ENCODE results near the gene SH2B3. TPM values are rescaled to one million over a fixed set of nuclear protein-coding genes. Genes with fewer than 3 reads are reported as not detected.

SH2B3 gene
- total and polyA plus RNA-seq, 2 donors (not counting 3 experiments of a cell fraction or from before 2014, with no cell fraction given): 63.1 to 97.9 TPM

- no peaks in the 10 kb centered on the region for H4K20me1 ChIP-seq (replicated peaks; ENCODE audit: control insufficient read depth, extremely low read depth, insufficient read depth, low read length)
- FAIRE-seq (no peak), DNase-seq (ENCODE audit: low read depth, low spot score) (no peak)
- POLR2A ChIA-PET: interaction anchor here (0.6 kb wide), 1 partner anchor 88 kb away, joined by 5 read pairs; no protein-coding TSS in a partner anchor
- no peaks in the 10 kb centered on the region for H3K4me1 ChIP-seq (ENCODE audit: control insufficient read depth, extremely low read depth, insufficient read depth, low read length)
- dilution Hi-C loops (cut with MboI; ENCODE audit: extremely low pct_ligation_motif_present, low sequenced_read_pairs) (no loop called here), intact Hi-C loops (cut with micrococcal nuclease) (no loop called here)
- no peak overlapping the region for H2AFZ ChIP-seq (ENCODE audit: low read depth, low read length)
- peaks cover 0 to 7% of the 10 kb centered on the region in 2 experiments for H3K27me3 ChIP-seq (ENCODE audit: control insufficient read depth in 2 of 2, insufficient read depth in 2 of 2, low read length in 2 of 2)
- BruUV-seq (replicated peaks): no TSS peak
- H3K9me1 ChIP-seq (replicated peaks; ENCODE audit: control insufficient read depth, extremely low read depth, insufficient read depth, low read length): no peaks in the 10 kb centered on the region
- TF ChIP-seq POLR2AphosphoS5 (IDR thresholded peaks at IDR 0.05; ENCODE audit: insufficient read depth, low read depth, low read length) (no peak), GATA2 (IDR thresholded peaks at IDR 0.05; ENCODE audit: insufficient read depth, insufficient read length, low read depth, low read length) (no peak), EZH2 (IDR thresholded peaks at IDR 0.05; ENCODE audit: borderline replicate concordance, low read depth, low read length, severe bottlenecking) (no peak)
- no peak overlapping the region for H3K4me2 ChIP-seq (ENCODE audit: insufficient read depth, low read length)
- H3K9me3 ChIP-seq (replicated peaks; ENCODE audit: control insufficient read depth, insufficient read depth, low read length): no peaks in the 10 kb centered on the region
- no peak overlapping the region for H3K27ac ChIP-seq (ENCODE audit: insufficient read depth, low read depth, low read length)
- no peak overlapping the region for H3K4me3 ChIP-seq (replicated peaks in 1 of 3; ENCODE audit: insufficient read depth in 1 of 3, low read depth in 1 of 3, low read length in 3 of 3)
- no peak overlapping the region for H3K9ac ChIP-seq (replicated peaks; ENCODE audit: extremely low read depth, insufficient read depth, low read length)
- CTCF ChIA-PET: no interaction called here
- no peaks in the 10 kb centered on the region for H3K79me2 ChIP-seq (ENCODE audit: control insufficient read depth, insufficient read depth, low read length)
- H3K36me3 ChIP-seq (ENCODE audit: control insufficient read depth in 2 of 2, extremely low read depth in 1 of 2, insufficient read depth in 2 of 2, low read length in 2 of 2): no peaks in the 10 kb centered on the region
Measured at GRCh38 chr12:111379942-111380554, 25.7 kb upstream of the SH2B3 start.

- no peak for TF ChIP-seq GATA2 (IDR thresholded peaks at IDR 0.05; ENCODE audit: insufficient read depth, insufficient read length, low read depth, low read length)
- TF ChIP-seq POLR2A (IDR thresholded peaks at IDR 0.05; ENCODE audit: low read depth, low read length): no peak
- no peak overlapping the region for H3K27ac ChIP-seq (ENCODE audit: insufficient read depth, low read depth, low read length)
- H3K9me1 ChIP-seq (replicated peaks; ENCODE audit: control insufficient read depth, extremely low read depth, insufficient read depth, low read length): no peaks in the 10 kb centered on the region
- no peaks in the 10 kb centered on the region for H3K4me1 ChIP-seq (ENCODE audit: control insufficient read depth, extremely low read depth, insufficient read depth, low read length)
- no peaks in the 10 kb centered on the region for H3K79me2 ChIP-seq (ENCODE audit: control insufficient read depth, insufficient read depth, low read length)
- POLR2A ChIA-PET: no interaction called here
- H3K27me3 ChIP-seq (ENCODE audit: control insufficient read depth in 2 of 2, insufficient read depth in 2 of 2, low read length in 2 of 2): peaks cover 0 to 7% of the 10 kb centered on the region in 2 experiments
- DNase-seq (ENCODE audit: low read depth, low spot score): no peak
- no peak overlapping the region for H3K4me3 ChIP-seq (replicated peaks in 1 of 3; ENCODE audit: insufficient read depth in 1 of 3, low read depth in 1 of 3, low read length in 3 of 3)
- H3K9ac ChIP-seq (replicated peaks; ENCODE audit: extremely low read depth, insufficient read depth, low read length): no peak overlapping the region
- dilution Hi-C loops (cut with MboI; ENCODE audit: extremely low pct_ligation_motif_present, low sequenced_read_pairs): no loop called here
- H2AFZ ChIP-seq (ENCODE audit: low read depth, low read length): no peak overlapping the region
- intact Hi-C loops (cut with micrococcal nuclease): no loop called here
- no peaks in the 10 kb centered on the region for H3K36me3 ChIP-seq (ENCODE audit: control insufficient read depth in 2 of 2, extremely low read depth in 1 of 2, insufficient read depth in 2 of 2, low read length in 2 of 2)
- BruUV-seq (replicated peaks): no TSS peak
- no peak overlapping the region for H3K4me2 ChIP-seq (ENCODE audit: insufficient read depth, low read length)
- H4K20me1 ChIP-seq (replicated peaks; ENCODE audit: control insufficient read depth, extremely low read depth, insufficient read depth, low read length): no peaks in the 10 kb centered on the region
- no peaks in the 10 kb centered on the region for H3K9me3 ChIP-seq (replicated peaks; ENCODE audit: control insufficient read depth, insufficient read depth, low read length)
- CTCF ChIA-PET: interaction anchor here (0.6 to 1.9 kb wide), 4 partner anchors 12 to 1069 kb away, joined by 3 to 7 read pairs (median 4); no protein-coding TSS in a partner anchor
- FAIRE-seq: no peak
Measured at GRCh38 chr12:111384596-111384995, 21.1 kb upstream of the SH2B3 start.

All from endothelial cell of umbilical vein (primary cell).